GM06990 (cell line): Measurements from ENCODE around the gene ENC1.

Experiments used
- DNase-seq: peaks from one replicate; pipeline ENCODE4 v3.0.0-alpha.2; 2011; ENCODE audit not compliant: insufficient read length; ENCODE audit errors: extremely low read depth
- H3K27me3 ChIP-seq: replicated peaks from 2 replicates; pipeline ENCODE4 v1.6.0; 2011; ENCODE audit warnings: low read length; ENCODE audit not compliant: control insufficient read depth, insufficient read depth
- H3K36me3 ChIP-seq: 2 replicates; pipeline ENCODE4 v1.5.1; 2011; ENCODE audit warnings: low read length; ENCODE audit not compliant: control insufficient read depth, insufficient read depth
- H3K4me3 ChIP-seq: replicated peaks from 2 replicates; pipeline ENCODE4 v1.5.1; 2011; ENCODE audit warnings: low read depth, mild to moderate bottlenecking, control low read depth, low read length
- TF ChIP-seq, protein P1 (sequence below): IDR thresholded peaks from 2 replicates; pipeline ENCODE4 v1.5.1; 2011; ENCODE audit warnings: low read length, control low read depth, mild to moderate bottlenecking, inconsistent platforms; ENCODE audit not compliant: insufficient read depth, poor library complexity, severe bottlenecking

Gene ENC1

DNA sequence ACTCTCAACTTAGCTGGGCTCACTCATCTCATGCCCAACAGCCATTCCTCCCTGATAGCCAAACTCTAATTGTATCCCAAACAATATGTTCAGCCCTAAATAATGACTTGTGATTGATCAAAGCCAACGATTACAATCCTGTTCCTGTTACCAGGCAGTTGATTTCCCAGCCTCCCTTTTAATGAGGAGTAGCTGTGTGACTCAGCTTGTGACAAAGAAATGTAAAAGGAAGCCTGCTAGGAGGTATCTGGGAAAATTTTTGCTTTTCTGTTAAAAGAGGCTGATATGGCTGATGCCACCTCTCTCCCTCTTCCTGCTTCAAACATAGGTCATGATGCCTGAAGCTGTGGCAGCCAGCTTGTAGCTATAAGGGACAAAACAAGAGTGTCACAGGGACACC lies 19.6 kb upstream of the ENC1 start:
- TF ChIP-seq, protein P1, sequence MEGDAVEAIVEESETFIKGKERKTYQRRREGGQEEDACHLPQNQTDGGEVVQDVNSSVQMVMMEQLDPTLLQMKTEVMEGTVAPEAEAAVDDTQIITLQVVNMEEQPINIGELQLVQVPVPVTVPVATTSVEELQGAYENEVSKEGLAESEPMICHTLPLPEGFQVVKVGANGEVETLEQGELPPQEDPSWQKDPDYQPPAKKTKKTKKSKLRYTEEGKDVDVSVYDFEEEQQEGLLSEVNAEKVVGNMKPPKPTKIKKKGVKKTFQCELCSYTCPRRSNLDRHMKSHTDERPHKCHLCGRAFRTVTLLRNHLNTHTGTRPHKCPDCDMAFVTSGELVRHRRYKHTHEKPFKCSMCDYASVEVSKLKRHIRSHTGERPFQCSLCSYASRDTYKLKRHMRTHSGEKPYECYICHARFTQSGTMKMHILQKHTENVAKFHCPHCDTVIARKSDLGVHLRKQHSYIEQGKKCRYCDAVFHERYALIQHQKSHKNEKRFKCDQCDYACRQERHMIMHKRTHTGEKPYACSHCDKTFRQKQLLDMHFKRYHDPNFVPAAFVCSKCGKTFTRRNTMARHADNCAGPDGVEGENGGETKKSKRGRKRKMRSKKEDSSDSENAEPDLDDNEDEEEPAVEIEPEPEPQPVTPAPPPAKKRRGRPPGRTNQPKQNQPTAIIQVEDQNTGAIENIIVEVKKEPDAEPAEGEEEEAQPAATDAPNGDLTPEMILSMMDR: no peak
- Histone ChIP-seq H3K36me3 (no peaks in the 10 kb centered on the region), H3K27me3 (no peaks in the 10 kb centered on the region; the same call in none of the 2 replicates), H3K4me3 (no peak overlapping the region)
- no peak for DNase-seq

DNA sequence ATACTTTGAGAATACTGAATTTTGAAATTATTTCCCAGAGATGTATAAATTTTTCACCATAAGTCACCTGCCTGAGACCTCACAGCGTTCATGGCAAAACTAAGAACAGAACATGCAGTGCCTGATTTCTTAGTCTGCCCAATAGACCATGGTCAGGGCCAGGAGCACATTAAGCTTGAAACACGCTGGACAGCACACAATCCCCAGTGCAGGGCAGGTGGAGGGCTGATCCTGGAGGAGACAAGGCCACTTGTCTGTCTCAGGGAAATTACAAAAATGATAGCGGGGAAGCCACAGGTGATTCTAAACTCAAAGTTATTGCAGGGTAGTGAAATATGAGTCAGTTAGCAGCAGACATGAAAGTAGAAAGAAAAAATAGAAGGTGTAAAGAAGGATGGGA lies 18.6 kb upstream of the ENC1 start:
- Histone ChIP-seq H3K27me3 (no peaks in the 10 kb centered on the region; the same call in none of the 2 replicates), H3K36me3 (no peaks in the 10 kb centered on the region), H3K4me3 (no peak overlapping the region)
- TF ChIP-seq, protein P1: no peak
- no peak for DNase-seq

GRCh38 chr5:74657165-74657564 lies 16.6 kb upstream of the ENC1 start:
- TF ChIP-seq, protein P1: no peak
- no peak for DNase-seq
- H3K4me3 ChIP-seq: no peak overlapping the region
- H3K27me3 ChIP-seq: no peaks in the 10 kb centered on the region; the same call in none of the 2 replicates
- H3K36me3 ChIP-seq: no peaks in the 10 kb centered on the region

DNA sequence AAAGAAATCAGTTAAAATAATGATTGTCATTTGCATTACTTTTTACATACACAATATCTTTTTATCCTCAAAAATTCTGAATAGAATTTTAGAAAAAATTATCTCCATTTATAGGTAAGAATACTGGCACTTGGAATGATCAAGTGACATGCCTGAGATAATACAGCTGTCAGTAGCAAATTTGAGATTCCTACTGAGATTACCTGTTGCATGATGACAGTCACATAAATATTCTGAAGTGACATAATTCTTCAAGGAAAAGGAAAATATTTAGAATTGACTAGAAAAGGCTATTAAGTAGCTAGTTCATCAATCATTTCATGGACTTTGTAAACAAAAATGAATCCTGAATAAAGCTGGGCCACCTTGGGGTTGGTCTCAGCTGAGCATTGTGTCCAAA lies 15.2 kb upstream of the ENC1 start:
- Histone ChIP-seq H3K27me3 (no peaks in the 10 kb centered on the region; the same call in none of the 2 replicates), H3K36me3 (no peaks in the 10 kb centered on the region), H3K4me3 (no peak overlapping the region)
- DNase-seq: no peak
- TF ChIP-seq, protein P1: no peak

GRCh38 chr5:74655206-74655605 lies 14.7 kb upstream of the ENC1 start:
- DNase-seq: no peak
- Histone ChIP-seq H3K4me3 (no peak overlapping the region), H3K27me3 (no peaks in the 10 kb centered on the region; the same call in none of the 2 replicates), H3K36me3 (no peaks in the 10 kb centered on the region)
- TF ChIP-seq, protein P1: no peak

GRCh38 chr5:74653991-74654390 lies 13.5 kb upstream of the ENC1 start:
- DNase-seq: no peak
- Histone ChIP-seq H3K4me3 (no peak overlapping the region), H3K36me3 (no peaks in the 10 kb centered on the region), H3K27me3 (no peaks in the 10 kb centered on the region; the same call in none of the 2 replicates)
- TF ChIP-seq, protein P1: no peak
